GM23338 (cell line): ENCODE data around the gene WASF2. TPM values are rescaled to one million over a fixed set of nuclear protein-coding genes. Genes with fewer than 3 reads are reported as not detected.

Experiments
- EZH2 ChIP-seq: fragments of 200-600 bp; sonication (generic); IDR thresholded peaks from one replicate; pipeline ENCODE4 v1.8.0; 2017; ENCODE audit warnings: antibody characterized with exemption, mild to moderate bottlenecking, low read depth; ENCODE audit not compliant: unreplicated experiment
- STAT1 ChIP-seq: IDR thresholded peaks from one replicate; pipeline ENCODE4 v1.6.1; 2016; ENCODE audit warnings: antibody characterized with exemption; ENCODE audit not compliant: unreplicated experiment
- ZNF114 ChIP-seq: fragments of 250-450 bp; sonication (Bioruptor Pico); IDR thresholded peaks from 2 replicates; pipeline ENCODE4 v1.5.0; 2020; ENCODE audit warnings: mild to moderate bottlenecking, moderate library complexity
- polyA plus RNA-seq: library from polyadenylated mRNA; unstranded; fragments of >200 nt; fragmentation: Nextera tagmentation; extraction: Ambion mirVana; gene quantifications from 2 replicates; pipeline ENCODE4 v1.2.1, GENCODE V29; 2016
- total RNA-seq: library from RNA; depleted of rRNA; stranded (reverse); fragments of >200 nt; shearing (Covaris generic); gene quantifications from 2 replicates; pipeline ENCODE4 v1.2.3, GENCODE V29; 2014
- TF ChIP-seq, protein P1 (sequence below): fragments of 250-450 bp; sonication (Bioruptor Pico); IDR thresholded peaks from 2 replicates; pipeline ENCODE4 v1.5.0; 2020; ENCODE audit warnings: mild to moderate bottlenecking, moderate library complexity
- TF ChIP-seq, protein P2 (sequence below): IDR thresholded peaks from one replicate; pipeline ENCODE4 v1.6.1; 2018; ENCODE audit warnings: antibody characterized with exemption; ENCODE audit not compliant: unreplicated experiment

WASF2 gene
- total and polyA plus RNA-seq, 2 experiments from 2014 or later = 40.9 to 95.6 TPM

DNA sequence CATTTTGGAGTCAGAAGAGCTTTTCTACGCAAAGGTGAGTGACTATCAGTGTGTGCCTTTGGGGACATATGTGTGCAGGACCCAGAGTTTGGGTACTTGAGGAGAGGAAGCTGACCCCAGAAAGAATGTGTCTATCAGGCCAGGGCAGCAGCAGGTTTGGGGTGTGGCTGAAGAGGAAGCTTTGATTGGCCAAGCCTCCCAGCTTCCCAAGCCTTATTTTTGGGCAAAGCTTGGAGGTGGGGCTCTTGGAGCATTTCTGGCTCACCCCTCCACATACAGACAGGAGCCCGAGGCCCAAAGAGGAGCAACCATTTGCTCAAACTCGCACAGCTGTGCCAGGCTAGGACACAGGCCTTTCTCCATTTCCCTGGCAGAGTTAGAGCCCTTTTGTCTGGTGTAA is 92.9 kb downstream of the WASF2 start (continued):
- TF ChIP-seq, protein P1, sequence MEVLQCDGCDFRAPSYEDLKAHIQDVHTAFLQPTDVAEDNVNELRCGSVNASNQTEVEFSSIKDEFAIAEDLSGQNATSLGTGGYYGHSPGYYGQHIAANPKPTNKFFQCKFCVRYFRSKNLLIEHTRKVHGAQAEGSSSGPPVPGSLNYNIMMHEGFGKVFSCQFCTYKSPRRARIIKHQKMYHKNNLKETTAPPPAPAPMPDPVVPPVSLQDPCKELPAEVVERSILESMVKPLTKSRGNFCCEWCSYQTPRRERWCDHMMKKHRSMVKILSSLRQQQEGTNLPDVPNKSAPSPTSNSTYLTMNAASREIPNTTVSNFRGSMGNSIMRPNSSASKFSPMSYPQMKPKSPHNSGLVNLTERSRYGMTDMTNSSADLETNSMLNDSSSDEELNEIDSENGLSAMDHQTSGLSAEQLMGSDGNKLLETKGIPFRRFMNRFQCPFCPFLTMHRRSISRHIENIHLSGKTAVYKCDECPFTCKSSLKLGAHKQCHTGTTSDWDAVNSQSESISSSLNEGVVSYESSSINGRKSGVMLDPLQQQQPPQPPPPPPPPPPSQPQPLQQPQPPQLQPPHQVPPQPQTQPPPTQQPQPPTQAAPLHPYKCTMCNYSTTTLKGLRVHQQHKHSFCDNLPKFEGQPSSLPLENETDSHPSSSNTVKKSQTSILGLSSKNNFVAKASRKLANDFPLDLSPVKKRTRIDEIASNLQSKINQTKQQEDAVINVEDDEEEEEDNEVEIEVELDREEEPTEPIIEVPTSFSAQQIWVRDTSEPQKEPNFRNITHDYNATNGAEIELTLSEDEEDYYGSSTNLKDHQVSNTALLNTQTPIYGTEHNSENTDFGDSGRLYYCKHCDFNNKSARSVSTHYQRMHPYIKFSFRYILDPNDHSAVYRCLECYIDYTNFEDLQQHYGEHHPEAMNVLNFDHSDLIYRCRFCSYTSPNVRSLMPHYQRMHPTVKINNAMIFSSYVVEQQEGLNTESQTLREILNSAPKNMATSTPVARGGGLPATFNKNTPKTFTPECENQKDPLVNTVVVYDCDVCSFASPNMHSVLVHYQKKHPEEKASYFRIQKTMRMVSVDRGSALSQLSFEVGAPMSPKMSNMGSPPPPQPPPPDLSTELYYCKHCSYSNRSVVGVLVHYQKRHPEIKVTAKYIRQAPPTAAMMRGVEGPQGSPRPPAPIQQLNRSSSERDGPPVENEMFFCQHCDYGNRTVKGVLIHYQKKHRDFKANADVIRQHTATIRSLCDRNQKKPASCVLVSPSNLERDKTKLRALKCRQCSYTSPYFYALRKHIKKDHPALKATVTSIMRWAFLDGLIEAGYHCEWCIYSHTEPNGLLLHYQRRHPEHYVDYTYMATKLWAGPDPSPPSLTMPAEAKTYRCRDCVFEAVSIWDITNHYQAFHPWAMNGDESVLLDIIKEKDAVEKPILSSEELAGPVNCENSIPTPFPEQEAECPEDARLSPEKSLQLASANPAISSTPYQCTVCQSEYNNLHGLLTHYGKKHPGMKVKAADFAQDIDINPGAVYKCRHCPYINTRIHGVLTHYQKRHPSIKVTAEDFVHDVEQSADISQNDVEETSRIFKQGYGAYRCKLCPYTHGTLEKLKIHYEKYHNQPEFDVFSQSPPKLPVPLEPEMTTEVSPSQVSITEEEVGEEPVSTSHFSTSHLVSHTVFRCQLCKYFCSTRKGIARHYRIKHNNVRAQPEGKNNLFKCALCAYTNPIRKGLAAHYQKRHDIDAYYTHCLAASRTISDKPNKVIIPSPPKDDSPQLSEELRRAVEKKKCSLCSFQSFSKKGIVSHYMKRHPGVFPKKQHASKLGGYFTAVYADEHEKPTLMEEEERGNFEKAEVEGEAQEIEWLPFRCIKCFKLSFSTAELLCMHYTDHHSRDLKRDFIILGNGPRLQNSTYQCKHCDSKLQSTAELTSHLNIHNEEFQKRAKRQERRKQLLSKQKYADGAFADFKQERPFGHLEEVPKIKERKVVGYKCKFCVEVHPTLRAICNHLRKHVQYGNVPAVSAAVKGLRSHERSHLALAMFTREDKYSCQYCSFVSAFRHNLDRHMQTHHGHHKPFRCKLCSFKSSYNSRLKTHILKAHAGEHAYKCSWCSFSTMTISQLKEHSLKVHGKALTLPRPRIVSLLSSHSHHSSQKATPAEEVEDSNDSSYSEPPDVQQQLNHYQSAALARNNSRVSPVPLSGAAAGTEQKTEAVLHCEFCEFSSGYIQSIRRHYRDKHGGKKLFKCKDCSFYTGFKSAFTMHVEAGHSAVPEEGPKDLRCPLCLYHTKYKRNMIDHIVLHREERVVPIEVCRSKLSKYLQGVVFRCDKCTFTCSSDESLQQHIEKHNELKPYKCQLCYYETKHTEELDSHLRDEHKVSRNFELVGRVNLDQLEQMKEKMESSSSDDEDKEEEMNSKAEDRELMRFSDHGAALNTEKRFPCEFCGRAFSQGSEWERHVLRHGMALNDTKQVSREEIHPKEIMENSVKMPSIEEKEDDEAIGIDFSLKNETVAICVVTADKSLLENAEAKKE (CRISPR knock-in tag) = no peak
- no peak for TF ChIP-seq EZH2
- no peak for TF ChIP-seq STAT1
- TF ChIP-seq, protein P2, sequence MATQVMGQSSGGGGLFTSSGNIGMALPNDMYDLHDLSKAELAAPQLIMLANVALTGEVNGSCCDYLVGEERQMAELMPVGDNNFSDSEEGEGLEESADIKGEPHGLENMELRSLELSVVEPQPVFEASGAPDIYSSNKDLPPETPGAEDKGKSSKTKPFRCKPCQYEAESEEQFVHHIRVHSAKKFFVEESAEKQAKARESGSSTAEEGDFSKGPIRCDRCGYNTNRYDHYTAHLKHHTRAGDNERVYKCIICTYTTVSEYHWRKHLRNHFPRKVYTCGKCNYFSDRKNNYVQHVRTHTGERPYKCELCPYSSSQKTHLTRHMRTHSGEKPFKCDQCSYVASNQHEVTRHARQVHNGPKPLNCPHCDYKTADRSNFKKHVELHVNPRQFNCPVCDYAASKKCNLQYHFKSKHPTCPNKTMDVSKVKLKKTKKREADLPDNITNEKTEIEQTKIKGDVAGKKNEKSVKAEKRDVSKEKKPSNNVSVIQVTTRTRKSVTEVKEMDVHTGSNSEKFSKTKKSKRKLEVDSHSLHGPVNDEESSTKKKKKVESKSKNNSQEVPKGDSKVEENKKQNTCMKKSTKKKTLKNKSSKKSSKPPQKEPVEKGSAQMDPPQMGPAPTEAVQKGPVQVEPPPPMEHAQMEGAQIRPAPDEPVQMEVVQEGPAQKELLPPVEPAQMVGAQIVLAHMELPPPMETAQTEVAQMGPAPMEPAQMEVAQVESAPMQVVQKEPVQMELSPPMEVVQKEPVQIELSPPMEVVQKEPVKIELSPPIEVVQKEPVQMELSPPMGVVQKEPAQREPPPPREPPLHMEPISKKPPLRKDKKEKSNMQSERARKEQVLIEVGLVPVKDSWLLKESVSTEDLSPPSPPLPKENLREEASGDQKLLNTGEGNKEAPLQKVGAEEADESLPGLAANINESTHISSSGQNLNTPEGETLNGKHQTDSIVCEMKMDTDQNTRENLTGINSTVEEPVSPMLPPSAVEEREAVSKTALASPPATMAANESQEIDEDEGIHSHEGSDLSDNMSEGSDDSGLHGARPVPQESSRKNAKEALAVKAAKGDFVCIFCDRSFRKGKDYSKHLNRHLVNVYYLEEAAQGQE = no peak
- no peak for TF ChIP-seq ZNF114
